ENCODE data around the gene RUNX1. TPM values are rescaled to one million over a fixed set of nuclear protein-coding genes. Genes with fewer than 3 reads are reported as not detected.

RUNX1 gene
- total and polyA plus RNA-seq, 10 of the 15 experiments (the other 5 are each of a cell fraction or from before 2014, with no cell fraction given): 0.90 to 15.2 (median 4.1) TPM

- 17% methylated on average over 2 of the region's 2 CpGs for WGBS (ENCODE audit: insufficient coverage, insufficient replicate concordance, low lambda C conversion rate, missing lambda C conversion rate)
- Histone ChIP-seq H3K4me1 (ENCODE audit: control insufficient read depth, insufficient read depth, low read length) (no peaks in the 10 kb centered on the region), H3K27ac (ENCODE audit: control insufficient read depth, insufficient read depth) (no peak overlapping the region), H3K27me3 (replicated peaks in 1 of 2; ENCODE audit: control insufficient read depth in 2 of 2, insufficient read depth in 2 of 2, low read length in 1 of 2) (peaks cover 0 to under 1% of the 10 kb centered on the region in 2 experiments; a peak in 2 of 4 replicates), H4K20me1 (ENCODE audit: control insufficient read depth, insufficient read depth) (0 out of 2 replicates have a peak, but pooled peaks cover 1% of the 10 kb centered on the region), H3K36me3 (ENCODE audit: control insufficient read depth in 2 of 2, insufficient read depth in 2 of 2, low read length in 1 of 2) (no peaks in the 10 kb centered on the region), H3K9me3 (replicated peaks; ENCODE audit: control insufficient read depth, insufficient read depth, low read length) (no peaks in the 10 kb centered on the region), H3K9ac (ENCODE audit: control insufficient read depth, insufficient read depth, low read length) (no peak overlapping the region), H3K4me3 (no peak overlapping the region), H3K4me2 (ENCODE audit: control insufficient read depth, insufficient read depth) (no peak overlapping the region), H2AFZ (ENCODE audit: control insufficient read depth, low read depth, low read length) (no peak overlapping the region), H3K79me2 (ENCODE audit: control insufficient read depth, insufficient read depth, low read length) (no peaks in the 10 kb centered on the region)
- TF ChIP-seq NR2C1 (IDR thresholded peaks at IDR 0.05) (no peak), KDM1A (IDR thresholded peaks at IDR 0.05; ENCODE audit: borderline replicate concordance) (no peak), ZNF217 (IDR thresholded peaks at IDR 0.05) (no peak), ATF3 (IDR thresholded peaks at IDR 0.05; ENCODE audit: borderline replicate concordance, extremely low read depth, low read depth, low read length) (no peak), NFIC (IDR thresholded peaks at IDR 0.05; ENCODE audit: low read depth, low read length) (no peak)
- TF ChIP-seq, protein P1, sequence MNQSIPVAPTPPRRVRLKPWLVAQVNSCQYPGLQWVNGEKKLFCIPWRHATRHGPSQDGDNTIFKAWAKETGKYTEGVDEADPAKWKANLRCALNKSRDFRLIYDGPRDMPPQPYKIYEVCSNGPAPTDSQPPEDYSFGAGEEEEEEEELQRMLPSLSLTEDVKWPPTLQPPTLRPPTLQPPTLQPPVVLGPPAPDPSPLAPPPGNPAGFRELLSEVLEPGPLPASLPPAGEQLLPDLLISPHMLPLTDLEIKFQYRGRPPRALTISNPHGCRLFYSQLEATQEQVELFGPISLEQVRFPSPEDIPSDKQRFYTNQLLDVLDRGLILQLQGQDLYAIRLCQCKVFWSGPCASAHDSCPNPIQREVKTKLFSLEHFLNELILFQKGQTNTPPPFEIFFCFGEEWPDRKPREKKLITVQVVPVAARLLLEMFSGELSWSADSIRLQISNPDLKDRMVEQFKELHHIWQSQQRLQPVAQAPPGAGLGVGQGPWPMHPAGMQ (IDR thresholded peaks at IDR 0.05; ENCODE audit: borderline replicate concordance): no peak
- intact Hi-C loops (cut with micrococcal nuclease; ENCODE audit: unreplicated experiment) (no loop called here), in situ Hi-C loops (cut with MboI) (no loop called here)
- CTCF ChIA-PET: no interaction called here
- ATAC-seq: no peak
- RAD21 ChIA-PET (ENCODE audit: unreplicated experiment): no interaction called here
- POLR2A ChIA-PET: no interaction called here
- BruUV-seq (replicated peaks): no TSS peak
- FAIRE-seq: no peak
- DNase-seq (ENCODE audit: low read depth, low spot score): no peak
- SMC1A ChIA-PET (ENCODE audit: uncharacterized antibody, unreplicated experiment): no interaction called here
Measured at GRCh38 chr21:34960687-34961086, 88.4 kb downstream of the RUNX1 start.

GRCh38 chr21:34959607-34960006, 89.5 kb downstream of the RUNX1 start:
- H3K36me3 ChIP-seq (ENCODE audit: control insufficient read depth in 2 of 2, insufficient read depth in 2 of 2, low read length in 1 of 2): no peaks in the 10 kb centered on the region
- ChIA-PET RAD21 (ENCODE audit: unreplicated experiment) (no interaction called here), POLR2A (no interaction called here), CTCF (interaction anchor here (0.6 to 0.7 kb wide), 2 partner anchors 18 to 930 kb away, joined by 3 read pairs; no protein-coding TSS in a partner anchor), SMC1A (ENCODE audit: uncharacterized antibody, unreplicated experiment) (no interaction called here)
- no peak overlapping the region for H2AFZ ChIP-seq (ENCODE audit: control insufficient read depth, low read depth, low read length)
- BruUV-seq (replicated peaks): no TSS peak
- no peaks in the 10 kb centered on the region for H4K20me1 ChIP-seq (ENCODE audit: control insufficient read depth, insufficient read depth)
- H3K79me2 ChIP-seq (ENCODE audit: control insufficient read depth, insufficient read depth, low read length): no peaks in the 10 kb centered on the region
- intact Hi-C loops (cut with micrococcal nuclease; ENCODE audit: unreplicated experiment): no loop called here
- H3K9me3 ChIP-seq (replicated peaks; ENCODE audit: control insufficient read depth, insufficient read depth, low read length): no peaks in the 10 kb centered on the region
- H3K4me2 ChIP-seq (ENCODE audit: control insufficient read depth, insufficient read depth): no peak overlapping the region
- no peak overlapping the region for H3K9ac ChIP-seq (ENCODE audit: control insufficient read depth, insufficient read depth, low read length)
- no peak overlapping the region for H3K27ac ChIP-seq (ENCODE audit: control insufficient read depth, insufficient read depth)
- H3K4me1 ChIP-seq (ENCODE audit: control insufficient read depth, insufficient read depth, low read length): no peaks in the 10 kb centered on the region
- H3K4me3 ChIP-seq: no peak overlapping the region
- ATAC-seq (no peak), FAIRE-seq (no peak), DNase-seq (ENCODE audit: low read depth, low spot score) (no peak)
- in situ Hi-C loops (cut with MboI): no loop called here
- H3K27me3 ChIP-seq (replicated peaks in 1 of 2; ENCODE audit: control insufficient read depth in 2 of 2, insufficient read depth in 2 of 2, low read length in 1 of 2): no peaks in the 10 kb centered on the region
- WGBS (ENCODE audit: insufficient coverage, insufficient replicate concordance, low lambda C conversion rate, missing lambda C conversion rate): 0% methylated on average over 1 of the region's 1 CpG
- TF ChIP-seq ZNF384 (IDR thresholded peaks at IDR 0.05; ENCODE audit: borderline replicate concordance, low read depth, low read length): no peak
- no peak for TF ChIP-seq BACH1 (IDR thresholded peaks at IDR 0.05; ENCODE audit: borderline replicate concordance)
- TF ChIP-seq ZNF592 (IDR thresholded peaks at IDR 0.05): no peak
- no peak for TF ChIP-seq HDAC6 (IDR thresholded peaks at IDR 0.05; ENCODE audit: unreplicated experiment)

Measured in GM12878 (cell line).